Activated naive CD8-positive, alpha-beta T cell treated with anti-CD3 and anti-CD28 coated beads, Interleukin-2, amount 50 U/mL, for 16 hours (primary cell): ENCODE results near the gene PUS7.
"Not testable (repeated sequence)": the region's sequence is repeated elsewhere in the genome, so short reads cannot be mapped to it uniquely, and the experiment has no call there.

Experiments
- DNase-seq: peaks from one replicate; pipeline ENCODE4 v3.0.0-alpha.2; 2020; ENCODE audit warnings: low read depth, low spot score

The PUS7 gene

GRCh38 chr7:105521717-105522463, at the start of gene PUS7:
PUS7 (minus strand) TSS chr7:105522271; CDS start chr7:105508512, 13,759 bp downstream.
- DNase-seq, result peak; percentile 45

DNA sequence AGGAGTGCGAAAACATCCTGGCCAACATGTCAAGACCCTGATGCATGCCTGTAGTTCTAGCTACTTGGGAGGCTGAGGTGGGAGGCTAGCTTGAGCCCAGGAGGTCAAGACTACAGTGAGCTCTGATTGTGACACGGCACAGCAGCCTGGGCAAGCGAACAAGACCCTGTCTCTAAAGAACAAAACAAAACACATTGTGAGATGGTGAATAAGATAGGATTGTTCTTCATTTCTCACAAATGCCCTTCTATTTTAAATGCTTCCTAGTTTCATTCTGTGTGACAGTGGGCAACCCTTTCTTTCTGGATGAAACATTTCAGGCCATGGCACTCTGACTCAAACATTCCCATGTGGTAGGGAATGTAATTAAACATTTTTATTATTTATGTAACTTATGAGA, 45.8 kb upstream of the PUS7 start:
- no peak for DNase-seq

DNA sequence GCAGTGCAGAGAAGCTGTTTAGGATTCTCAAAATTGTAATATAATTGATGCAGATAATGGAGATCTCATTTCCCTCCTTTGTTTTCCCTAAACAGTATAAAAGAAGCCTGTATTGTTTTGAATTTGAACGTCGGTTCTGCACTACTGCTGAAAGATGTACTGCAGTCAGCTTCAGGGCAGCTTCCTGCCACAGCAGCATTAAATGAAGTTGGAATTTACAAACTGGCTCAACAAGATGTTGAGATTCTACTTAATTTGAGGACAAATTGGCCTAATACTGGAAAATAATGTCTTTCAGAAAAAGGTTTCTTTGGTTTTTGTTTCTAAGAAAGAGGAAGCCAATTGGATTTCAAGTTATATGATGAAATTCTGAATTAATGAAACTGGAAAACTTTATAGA, 45.0 kb upstream of the PUS7 start:
- DNase-seq, result no peak

DNA sequence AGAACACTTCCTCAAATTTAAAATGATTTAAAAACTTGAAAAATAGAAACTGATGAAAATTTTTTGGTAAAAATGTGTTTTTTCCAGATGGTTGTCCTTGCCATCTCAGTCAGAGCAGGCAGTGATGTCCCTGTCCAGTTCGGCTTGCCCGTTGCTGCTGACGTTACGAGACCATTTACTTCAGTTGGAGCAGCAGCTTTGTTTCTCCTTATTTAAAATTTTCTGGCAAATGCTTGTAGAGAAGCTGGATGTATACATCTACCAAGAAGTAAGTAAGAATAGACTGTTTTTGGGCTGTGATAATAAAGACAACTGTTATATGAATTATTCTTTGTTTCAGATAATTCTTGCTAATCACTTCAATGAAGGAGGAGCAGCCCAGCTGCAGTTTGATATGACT, 43.1 kb upstream of the PUS7 start:
- no peak for DNase-seq

- DNase-seq, result no peak
Measured at GRCh38 chr7:105559926-105560325, 37.9 kb upstream of the PUS7 start.

DNA sequence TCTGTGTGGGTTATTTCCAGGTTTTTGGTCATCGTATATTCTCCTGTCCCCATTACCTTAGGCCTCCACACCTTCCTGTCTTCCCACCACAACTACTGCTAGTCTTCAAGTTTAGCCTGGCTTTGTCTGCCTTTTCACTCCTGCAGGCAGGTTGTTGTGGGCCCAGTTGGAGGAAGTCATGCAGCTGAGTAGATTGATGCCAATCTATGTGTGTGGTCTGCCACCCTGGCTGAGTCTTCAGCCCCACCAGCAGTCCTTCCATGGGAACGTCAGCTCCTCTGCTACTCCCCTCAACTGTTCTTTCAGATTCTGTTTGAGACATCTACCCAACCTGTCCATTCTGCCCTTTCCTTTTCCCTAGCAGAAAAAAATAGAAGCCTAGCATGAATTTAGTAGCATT, 16.3 kb upstream of the PUS7 start:
- no peak for DNase-seq

DNA sequence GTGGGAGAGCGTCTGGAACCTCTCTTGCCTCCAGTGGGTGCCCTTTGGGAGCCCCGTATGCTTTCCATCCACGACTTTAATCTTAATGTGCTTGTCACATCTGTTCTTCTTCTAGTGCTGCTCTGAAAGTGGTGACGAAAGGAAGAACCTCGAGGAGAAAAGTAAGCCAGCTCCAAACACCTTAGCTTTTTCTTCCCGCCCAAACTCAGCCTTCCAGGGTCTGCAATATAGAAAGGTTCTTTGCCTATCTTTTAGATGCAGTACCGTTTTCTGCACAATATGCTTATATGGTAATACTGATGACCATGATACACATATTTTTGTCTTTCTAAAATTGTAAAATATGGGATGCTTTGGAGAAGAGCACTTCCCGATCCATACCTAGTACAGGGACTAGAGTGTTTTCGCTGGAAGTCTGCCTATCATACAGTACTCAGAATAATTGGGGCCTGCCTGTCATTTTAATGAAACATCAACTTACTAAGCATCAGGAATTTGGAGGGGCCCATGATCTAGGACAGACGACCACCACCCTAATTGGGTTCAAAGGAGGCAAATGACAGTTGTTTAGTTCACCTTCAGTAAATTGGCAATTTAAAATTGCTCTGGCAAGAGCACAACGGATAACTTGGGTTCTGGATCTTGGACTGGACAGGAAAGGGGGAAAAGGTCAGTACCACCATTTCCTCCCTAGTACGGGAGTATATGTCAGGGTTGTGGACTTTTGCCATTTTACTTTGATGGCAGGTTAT, 10.8 kb upstream of the PUS7 start:
- DNase-seq, result no peak

- peak; percentile 77 for DNase-seq
Measured at GRCh38 chr7:105531792-105532671, 10.0 kb upstream of the PUS7 start, which contains the start of gene RINT1. RINT1 (plus strand) TSS chr7:105532201; CDS start chr7:105532316, 115 bp downstream.

DNA sequence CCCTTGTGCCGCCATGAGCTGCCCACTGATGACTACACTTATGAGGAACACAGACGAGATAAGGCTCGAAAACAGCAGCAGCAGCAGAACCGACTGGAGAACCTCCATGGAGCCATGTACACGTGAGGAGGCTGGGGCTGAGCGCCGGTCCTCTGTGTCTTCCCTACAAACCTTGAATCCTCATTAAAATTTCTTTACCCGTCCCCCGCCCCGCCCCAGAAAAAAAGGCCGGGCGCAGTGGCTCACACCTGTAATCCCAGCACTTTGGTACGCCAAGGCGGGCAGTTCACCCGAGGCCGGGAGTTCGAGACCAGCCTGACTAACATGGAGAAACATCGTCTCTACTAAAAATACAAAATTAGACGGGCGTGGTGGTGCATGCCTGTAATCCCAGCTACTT, 8.5 kb upstream of the PUS7 start:
- DNase-seq, result no peak

- DNase-seq, result no peak
Measured at GRCh38 chr7:105530126-105530525, 8.1 kb upstream of the PUS7 start.

DNA sequence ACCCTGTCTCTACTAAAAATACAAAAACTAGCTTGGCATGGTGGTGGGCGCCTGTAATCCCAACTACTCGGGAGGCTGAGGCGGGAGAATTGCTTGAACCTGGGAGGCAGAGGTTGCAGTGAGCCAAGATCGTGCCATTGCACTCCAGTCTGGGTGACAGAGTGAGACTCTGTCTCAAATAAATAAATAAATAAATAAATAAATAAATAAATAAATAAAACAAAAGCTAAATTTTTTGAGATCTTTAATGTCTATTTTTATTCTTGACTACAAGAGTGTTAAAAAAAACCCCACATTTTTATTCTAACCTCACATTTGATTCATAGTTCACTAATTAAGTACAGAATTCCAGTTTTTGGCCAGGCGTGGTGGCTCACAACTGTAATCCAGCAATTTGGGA, 5.7 kb upstream of the PUS7 start:
- not testable (repeated sequence) for DNase-seq

DNA sequence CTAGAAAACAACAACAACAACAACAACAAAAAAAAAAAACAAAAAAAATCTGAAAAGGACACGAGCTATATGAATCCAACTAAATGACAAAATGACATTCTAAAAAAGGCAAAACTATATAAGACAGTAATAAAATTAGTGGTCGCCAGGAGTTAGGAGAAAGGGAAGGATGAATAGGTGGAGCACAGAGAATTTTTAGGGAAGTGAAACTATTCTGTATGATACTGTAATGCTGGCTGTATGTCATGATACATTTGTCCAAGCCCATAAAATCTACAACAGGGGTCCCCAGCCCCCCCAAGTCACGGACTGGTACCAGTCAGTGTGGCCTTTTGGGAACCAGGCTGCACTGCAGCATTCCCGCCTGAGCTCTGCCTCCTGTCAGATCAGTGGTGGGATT, 2.8 kb upstream of the PUS7 start:
- no peak for DNase-seq

DNA sequence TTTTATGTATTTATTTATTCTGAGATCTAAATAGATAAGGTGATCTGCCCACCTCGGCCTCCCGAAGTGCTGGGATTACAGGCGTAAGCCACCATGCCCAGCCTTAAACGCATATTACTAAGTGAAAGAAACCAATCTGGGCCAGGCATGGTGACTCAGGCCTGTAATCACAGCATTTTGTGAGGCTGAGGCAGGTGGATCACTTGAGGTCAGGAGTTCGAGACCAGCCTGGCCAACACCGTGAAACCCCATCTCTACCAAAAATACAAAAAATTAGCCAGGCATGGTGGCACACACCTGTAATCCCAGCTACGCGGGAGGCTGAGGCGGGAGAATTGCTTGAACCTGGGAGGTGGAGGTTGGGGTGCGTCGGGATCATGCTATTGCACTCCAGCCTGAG, 2.4 kb upstream of the PUS7 start:
- not testable (repeated sequence) for DNase-seq

DNA sequence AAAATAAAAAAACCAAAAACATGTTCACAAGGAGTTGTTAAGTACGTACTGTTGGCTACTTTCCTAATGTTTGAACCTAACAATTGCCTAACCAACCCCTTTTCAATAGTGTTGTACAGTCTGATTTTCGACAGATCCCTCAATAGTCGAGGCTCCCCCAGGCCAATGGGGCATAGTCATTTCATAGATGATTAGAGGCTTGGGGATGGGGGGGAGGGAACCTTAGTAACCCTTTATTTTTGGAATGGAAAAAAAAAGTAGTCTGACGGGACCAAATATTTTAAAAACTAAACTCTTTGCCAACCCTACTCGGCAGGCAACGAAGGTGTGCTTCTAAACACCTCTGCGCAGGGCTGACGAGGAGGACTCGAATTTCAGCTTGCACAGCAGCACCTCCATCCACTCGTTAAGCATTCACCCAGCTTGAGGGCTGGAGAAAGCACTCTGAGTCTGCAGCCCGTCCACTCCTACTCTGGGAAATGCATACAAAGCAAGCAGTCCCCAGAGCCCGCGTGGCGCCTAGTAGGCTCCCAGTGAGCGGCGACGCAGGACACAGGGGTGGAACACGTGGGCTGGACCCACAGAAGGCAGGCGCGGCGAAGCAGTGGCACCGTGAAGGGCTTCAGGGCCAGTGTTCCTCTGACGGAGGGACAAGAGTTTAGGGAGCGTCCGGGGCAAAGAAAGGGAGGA, 899 bp downstream of the PUS7 start:
- no peak for DNase-seq

DNA sequence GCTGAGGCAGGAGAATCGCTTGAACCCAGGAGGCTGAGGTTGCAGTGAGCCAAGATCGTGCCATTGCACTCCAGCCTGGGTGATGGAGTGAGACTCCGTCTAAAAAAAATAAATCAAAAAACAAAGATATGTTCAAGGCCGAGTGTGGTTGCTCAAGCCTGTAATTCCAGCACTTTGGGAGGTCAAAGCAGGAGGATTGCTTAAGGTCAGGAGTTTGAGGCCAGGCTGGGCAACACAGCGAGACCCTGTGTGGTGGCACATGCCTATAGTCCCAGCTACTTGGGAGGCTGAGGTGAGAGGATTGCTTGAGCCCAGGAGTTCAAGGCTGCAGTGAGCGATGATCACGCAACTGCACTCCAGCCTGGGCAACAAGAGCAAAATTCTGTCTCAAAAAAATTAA, 1.5 kb downstream of the PUS7 start:
- DNase-seq, result not testable (repeated sequence)

GRCh38 chr7:105519353-105519752, 2.7 kb downstream of the PUS7 start:
- no peak for DNase-seq

- not testable (repeated sequence) for DNase-seq
Measured at GRCh38 chr7:105515610-105516009, 6.5 kb downstream of the PUS7 start.

DNA sequence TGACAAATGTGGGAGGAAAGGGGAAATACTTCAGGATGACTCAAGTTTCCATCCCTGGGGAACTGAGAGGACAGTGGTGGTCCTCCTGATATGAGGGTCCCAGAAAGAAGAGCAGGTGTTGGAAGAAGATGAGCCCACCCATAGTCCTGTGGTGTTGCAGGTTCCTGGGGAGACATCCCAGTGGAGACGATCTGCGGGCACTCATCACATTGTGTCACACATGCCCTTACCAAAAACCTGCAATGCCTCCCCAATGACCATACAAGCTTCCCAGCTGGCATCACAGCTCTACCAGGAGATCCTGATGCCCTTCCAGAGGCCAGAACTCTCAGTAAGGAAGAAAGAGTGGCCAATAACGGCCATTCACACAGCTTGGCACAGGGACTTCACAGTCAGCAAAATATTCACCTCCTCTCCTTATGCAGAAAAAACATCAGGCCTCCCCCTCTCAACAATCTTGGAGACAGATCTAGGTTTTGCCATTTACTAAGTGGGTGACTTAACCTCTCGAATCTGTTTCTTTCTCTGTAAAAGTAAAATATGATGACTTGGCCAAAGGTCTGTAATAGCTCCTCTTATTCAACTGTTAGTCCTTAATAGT, 9.0 kb downstream of the PUS7 start:
- DNase-seq, result no peak

DNA sequence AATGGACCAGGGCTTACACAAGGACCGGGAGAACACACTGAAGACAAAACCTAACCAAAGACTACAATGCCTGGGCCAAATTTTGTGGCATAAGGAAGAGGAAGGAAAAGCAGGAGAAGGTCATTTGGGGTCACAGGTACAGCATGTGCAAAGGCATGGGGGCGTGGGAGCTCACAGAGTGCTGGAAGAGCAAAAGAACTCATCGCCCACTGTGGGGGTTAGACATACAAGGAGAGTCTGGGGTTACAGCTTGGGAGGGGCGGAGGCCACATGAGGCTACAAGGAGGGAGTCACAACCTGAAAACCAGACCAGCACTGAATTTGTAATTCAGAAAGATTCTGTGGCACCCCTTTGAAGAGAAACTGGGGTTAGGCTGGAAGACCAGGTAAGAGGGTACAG, 9.7 kb downstream of the PUS7 start:
- no peak for DNase-seq

DNA sequence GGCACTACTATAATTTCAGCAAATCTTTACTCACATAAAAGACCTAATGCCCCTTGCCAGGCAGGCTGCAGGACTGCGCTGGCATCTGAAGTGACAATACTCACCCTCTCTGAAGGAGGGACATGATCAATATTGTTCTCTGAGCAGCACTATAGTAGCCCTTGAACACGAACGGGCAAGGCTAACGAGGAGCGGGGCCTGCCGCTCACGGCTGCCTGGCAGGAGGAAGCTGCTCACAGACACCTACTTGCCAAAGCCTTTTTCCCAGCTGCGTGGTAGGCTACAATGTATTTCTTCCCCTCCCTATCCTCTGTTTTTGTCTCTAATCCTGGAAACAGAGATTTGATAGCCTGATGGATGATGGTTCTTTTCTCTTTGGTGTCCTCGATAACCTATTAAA, 19.9 kb downstream of the PUS7 start:
- no peak for DNase-seq

DNA sequence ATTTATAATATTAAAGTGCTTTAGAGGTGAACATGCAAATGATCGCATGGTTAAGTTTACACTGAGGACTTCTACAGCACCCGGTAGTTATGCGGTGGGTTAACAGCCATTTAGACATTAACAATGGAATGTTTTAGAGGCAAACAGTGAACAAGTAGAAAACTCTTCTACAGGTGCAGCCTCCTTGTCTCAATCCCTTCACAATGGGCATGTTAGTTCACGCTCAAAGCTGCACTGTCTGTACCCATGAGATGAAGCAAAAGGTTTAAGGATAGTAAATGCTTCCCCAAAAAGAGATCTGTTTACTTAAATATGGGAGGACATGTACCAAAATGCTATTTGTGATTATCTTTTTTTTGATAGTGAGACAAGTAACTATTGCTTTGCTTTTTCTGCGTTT, 25.1 kb downstream of the PUS7 start:
- no peak for DNase-seq
